DMS 273 treated with DMSO at 0.1 percent for 48 hours (cell line): ENCODE data around the gene ARHGAP24.
A peak's percentile ranks its signal among the peaks of the same experiment; 100 is the strongest.

Experiments used
- DNase-seq: peaks from one replicate; lab custom pipeline; 2025; lab: John Stamatoyannopoulos, UW

Gene ARHGAP24

GRCh38 chr4:85741381-85741780, 266.4 kb downstream of the ARHGAP24 start:
- DNase-seq: no peak

GRCh38 chr4:85741921-85742591, 267.1 kb downstream of the ARHGAP24 start:
- DNase-seq: peak; percentile 48

DNA sequence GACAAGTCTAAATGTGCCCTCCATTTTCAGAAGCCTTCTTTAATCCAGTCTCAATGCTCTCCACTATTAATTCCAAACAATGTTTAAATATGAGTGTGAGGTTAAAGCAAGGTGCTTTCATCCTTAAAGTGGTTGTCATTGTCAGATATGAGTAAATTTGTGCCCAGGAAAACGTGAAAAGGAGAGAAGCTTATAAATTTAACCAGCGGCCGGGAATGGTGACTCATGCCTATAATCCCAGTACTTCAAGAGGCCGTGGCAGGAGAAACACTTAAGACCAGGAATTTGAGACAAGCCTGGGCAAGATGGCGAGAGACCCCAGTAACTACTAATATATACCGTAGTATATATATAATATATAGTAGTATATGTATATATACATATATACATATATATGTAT, 270.0 kb downstream of the ARHGAP24 start:
- no peak for DNase-seq

DNA sequence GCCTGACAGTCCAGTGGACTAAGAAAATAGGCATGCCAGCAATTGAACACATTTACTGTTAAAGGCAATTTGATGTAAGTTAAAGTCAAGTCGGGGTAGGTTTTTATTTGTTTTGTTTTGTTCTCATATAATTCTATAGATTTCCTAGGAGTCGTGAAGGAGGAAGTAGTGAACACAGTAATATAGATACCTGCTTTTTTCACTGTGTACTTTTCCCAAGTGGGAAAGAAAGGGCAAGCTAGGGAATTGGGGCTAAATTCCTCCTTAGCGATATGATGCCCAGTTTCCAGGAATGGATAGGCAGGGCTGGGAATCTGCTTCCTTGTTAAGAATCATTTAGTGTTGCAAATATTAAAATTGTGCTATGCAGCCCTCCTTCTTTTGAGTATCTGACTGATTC, 271.0 kb downstream of the ARHGAP24 start:
- DNase-seq: no peak

GRCh38 chr4:85747882-85748491, 273.0 kb downstream of the ARHGAP24 start:
- DNase-seq: peak; percentile 41

DNA sequence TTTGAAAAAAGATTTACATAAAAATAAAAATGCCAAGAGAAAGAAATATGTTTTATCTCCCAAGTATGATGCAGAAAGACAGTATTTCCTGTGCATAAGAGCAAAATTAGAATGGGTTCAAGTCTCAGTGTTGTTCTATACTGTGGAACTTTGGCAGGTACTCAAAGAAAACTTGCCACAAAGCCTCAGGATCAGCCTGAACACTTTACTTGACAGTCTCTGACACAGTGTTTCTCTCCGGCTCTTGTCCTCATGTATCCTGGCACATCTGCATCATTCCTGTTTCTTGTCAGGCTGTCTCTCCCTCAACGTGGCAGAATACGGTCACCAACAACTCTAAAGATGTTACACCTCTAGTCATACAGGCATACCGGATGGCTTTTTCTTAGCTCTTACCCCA, 273.7 kb downstream of the ARHGAP24 start:
- DNase-seq: no peak

- no peak for DNase-seq
Measured at GRCh38 chr4:85751866-85752265, 276.9 kb downstream of the ARHGAP24 start.

DNA sequence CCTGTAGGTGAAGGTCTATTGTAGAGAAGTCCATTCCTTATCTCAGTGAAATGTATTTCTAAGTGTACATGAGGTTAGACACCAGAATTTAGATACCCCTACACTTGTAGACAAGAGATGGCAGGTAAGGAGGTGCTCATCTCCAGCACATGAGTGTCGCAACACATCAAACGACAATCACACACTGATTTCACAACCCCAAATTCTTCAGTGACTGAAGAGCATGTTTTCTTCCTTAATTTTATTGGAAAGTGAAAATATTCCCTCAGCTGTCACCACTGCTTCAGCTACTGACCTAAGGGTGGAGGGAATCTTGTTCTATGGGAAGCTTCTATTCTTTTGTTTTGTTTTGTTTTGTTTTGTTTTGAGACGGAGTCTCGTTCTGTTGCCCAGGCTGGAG, 280.3 kb downstream of the ARHGAP24 start:
- DNase-seq: no peak

- no peak for DNase-seq
Measured at GRCh38 chr4:85756938-85757337, 282.0 kb downstream of the ARHGAP24 start.

- DNase-seq: no peak
Measured at GRCh38 chr4:85759388-85759787, 284.4 kb downstream of the ARHGAP24 start.

DNA sequence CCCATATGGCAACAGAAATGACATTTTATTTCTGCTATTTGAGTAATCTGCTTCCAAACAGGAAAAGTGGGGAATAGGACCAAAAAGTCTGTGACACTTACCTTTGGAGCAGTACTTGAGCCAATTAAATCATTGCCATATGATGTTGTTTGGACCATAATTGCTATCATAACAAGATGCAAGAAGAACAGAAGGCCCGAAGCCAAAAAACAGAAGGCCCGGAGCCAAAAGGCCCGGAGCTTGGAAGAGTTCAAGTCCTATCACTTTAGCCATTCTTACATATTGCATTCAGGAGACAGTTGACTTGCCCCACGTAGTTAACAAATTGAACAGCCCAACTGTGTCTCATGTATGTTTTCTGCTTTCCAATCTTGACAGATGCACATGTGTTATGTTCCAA, 285.6 kb downstream of the ARHGAP24 start:
- no peak for DNase-seq

DNA sequence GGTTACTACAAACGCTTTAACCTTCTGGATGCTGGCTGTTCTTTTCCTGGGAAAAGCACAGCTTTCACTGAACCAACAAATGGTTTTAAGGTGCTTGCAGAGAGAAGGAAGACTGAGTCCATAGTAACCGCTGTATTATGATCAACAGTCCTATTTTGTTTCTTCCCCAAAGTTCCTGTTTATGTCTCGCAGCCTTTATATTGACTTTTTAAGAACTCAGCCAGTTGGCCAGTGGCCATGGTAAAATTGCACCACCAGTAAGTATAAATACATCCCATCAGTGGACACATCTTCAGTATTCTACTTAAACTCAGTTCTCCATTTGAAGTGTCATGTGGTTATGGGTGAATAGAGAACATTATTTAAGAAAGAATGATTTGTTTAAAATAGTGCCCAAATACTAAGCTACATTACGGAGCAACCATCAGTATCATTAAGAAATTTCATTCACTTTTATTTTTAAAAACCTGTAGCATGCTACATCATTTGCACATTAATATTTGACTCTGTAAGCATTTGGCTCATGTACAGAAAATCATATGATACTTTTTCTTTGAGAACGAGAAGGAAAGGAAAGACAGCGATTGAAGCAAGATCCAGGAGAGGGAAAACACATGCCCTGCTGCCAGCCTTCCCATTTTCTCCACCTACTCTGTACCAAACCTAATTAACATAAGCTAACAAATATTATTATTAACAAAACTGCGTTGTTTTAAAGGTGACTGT, 287.0 kb downstream of the ARHGAP24 start:
- no peak for DNase-seq

DNA sequence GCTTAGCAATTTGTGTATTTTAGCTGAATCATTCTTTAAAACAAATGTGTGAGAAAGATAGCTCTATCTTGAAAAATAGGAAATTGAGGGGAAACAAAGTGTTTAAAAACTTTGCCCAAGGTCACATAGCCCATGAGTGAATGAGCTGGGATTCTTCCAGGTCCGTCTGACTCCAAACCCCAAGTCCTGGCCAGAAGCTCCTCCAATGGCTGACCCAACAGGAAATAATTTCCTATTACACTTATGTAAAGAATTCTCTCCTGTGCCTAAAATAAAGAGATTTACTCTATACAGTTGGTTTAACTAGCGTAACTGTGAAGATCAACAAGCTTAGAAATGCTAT, 287.6 kb downstream of the ARHGAP24 start:
- DNase-seq: no peak

DNA sequence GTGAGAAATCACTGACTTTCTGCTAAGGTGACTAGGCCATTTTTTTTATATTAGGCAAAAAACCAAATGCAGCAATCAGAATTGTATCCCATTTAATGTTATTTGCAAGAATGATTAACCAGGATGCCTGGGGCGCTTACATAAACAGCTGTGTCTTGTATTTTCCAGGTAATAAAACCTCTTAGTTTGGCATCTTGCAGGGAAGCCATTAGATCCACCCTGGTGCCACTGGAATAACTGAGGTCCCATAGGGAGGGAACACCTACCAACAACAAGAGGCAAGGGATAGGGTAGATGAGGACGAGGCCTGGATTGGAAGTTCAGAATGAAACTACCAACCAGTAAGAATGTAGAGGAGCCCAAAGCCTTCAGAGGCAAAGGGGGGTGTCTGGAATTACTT, 288.3 kb downstream of the ARHGAP24 start:
- DNase-seq: no peak

DNA sequence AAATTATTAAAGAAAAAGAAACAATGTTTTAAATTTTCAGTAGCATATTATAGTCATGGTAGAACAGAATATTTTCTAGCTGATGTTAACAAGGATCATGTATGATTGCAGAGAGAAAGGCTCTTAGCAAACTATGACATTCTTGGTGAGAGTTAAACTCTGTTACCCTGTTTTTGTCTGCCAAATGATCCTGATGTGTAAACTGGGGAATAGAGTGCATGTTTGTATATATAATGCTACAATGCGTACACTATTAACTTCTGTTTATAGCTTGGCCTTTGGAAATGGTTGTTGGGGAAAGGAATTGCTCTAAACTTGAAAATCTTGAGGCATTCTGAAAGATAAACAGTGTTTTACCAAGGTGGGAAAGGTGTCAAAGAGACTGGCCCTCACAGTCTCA, 292.7 kb downstream of the ARHGAP24 start:
- no peak for DNase-seq

GRCh38 chr4:85769009-85769408, 294.1 kb downstream of the ARHGAP24 start:
- no peak for DNase-seq

DNA sequence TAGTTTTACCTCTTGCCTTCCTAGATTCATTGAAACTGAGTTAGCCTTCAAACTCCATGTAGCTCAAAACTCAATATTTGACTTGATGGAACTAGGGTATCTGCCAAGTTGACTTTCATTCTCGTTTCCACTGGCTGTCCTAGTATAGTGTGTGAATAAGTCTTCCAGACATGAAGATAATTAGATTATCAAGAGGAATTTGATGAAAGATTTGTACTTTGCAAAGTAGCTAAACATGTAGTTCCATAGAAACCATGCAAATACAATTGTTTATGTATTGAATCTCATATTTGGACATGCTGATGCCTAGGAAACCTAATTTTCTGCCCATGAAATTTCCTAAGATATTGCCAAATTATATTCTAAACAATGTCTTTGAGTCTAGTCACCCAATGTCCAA, 297.5 kb downstream of the ARHGAP24 start:
- no peak for DNase-seq

GRCh38 chr4:85773372-85773771, 298.4 kb downstream of the ARHGAP24 start:
- DNase-seq: no peak

DNA sequence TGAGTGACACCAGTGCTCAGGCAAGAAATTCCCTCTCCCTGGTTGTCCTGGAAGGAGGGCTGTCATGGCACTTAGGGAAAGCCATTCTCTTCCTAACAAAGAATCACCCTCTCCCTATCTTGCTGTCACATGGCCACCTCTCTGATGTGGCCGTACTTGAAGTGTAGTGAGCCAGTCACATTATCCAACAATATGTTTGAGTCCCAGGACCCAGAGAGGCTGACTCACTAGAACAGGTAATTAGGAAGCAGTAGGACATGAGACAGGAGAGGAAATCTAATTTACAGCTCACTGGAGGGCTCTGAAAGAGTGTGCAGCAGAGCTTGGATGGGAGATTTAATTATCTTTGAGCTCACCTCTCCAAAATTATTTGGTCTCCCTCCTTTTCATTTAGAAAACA, 299.1 kb downstream of the ARHGAP24 start:
- DNase-seq: no peak

- DNase-seq: no peak
Measured at GRCh38 chr4:85774489-85774888, 299.5 kb downstream of the ARHGAP24 start.

DNA sequence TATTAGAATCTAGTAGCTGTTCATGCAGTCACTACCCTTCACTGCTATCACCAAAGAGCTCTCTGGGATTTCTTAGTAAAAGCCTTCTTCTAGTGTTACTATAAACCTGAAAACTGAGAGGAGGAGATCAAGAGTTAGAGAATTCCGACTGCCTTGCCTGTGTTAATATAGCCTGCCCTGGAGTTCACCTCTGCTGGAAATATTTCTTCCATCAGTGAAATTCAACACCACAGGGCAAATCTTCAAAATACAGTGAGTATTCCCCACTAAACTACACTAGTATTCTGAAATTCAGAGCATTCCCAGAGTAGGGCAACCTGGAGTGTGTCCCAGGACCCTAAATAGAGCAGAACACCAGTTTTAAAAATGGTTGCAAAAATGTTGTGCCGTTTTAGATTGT, 301.1 kb downstream of the ARHGAP24 start:
- no peak for DNase-seq

DNA sequence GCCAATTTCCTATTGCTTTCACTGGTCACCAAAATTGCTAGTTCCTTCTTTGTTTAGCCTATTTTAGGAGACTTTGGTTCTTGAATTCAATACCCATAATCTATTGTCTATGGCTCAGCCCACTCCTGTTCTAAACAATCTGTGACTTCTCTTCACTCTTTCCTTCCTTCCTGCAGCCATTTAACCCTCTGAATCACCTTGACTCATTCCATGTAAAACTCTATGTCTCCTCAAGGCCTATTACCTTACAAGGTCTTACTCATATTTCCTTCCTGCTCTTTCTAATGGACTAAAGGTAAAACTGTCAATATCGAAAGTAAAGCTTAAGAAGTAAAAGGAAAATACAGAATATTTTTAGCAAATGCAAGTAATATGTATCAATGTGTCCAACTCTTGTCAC, 301.6 kb downstream of the ARHGAP24 start:
- no peak for DNase-seq

GRCh38 chr4:85777908-85778631, 303.1 kb downstream of the ARHGAP24 start:
- no peak for DNase-seq
